Type B pancreatic cell (in vitro differentiated cells): Measurements from ENCODE around the gene CDKL1. TPM values are rescaled to one million over a fixed set of nuclear protein-coding genes. Genes with fewer than 3 reads are reported as not detected.

Experiments used
- DNase-seq: peaks from one replicate; pipeline ENCODE4 v3.0.0; 2021; ENCODE audit warnings: mixed read lengths; ENCODE audit not compliant: unreplicated experiment; ENCODE audit errors: extremely low spot score
- H3K27ac Mint-ChIP-seq: 2 replicates; pipeline ENCODE4 v1.8.0; 2021; ENCODE audit warnings: mild to moderate bottlenecking, mixed read lengths
- H3K27me3 Mint-ChIP-seq: 2 replicates; pipeline ENCODE4 v1.8.0; 2021; ENCODE audit warnings: mixed read lengths
- H3K36me3 Mint-ChIP-seq: 2 replicates; pipeline ENCODE4 v1.8.0; 2021; ENCODE audit warnings: mixed read lengths
- H3K4me1 Mint-ChIP-seq: one replicate; pipeline ENCODE4 v1.8.0; 2021; ENCODE audit warnings: mixed read lengths; ENCODE audit not compliant: unreplicated experiment
- H3K4me3 Mint-ChIP-seq: 2 replicates; pipeline ENCODE4 v1.8.0; 2021; ENCODE audit warnings: mild to moderate bottlenecking, mixed read lengths
- H3K9me3 Mint-ChIP-seq: 2 replicates; pipeline ENCODE4 v1.8.0; 2021; ENCODE audit warnings: mixed read lengths
- total RNA-seq: library from RNA; stranded (reverse); gene quantifications from 2 replicates; pipeline ENCODE4 v1.2.1, GENCODE V29; 2021; ENCODE audit warnings: low replicate concordance
- TF ChIP-seq, protein P1 (sequence below): fragments of 200-600 bp; sonication (generic); conservative IDR thresholded peaks from 2 replicates; pipeline ENCODE4 v1.5.0; 2021; ENCODE audit warnings: antibody characterized with exemption, mild to moderate bottlenecking

The CDKL1 gene
- total RNA-seq, 1 donor from 2014 or later: 3.4 TPM

DNA sequence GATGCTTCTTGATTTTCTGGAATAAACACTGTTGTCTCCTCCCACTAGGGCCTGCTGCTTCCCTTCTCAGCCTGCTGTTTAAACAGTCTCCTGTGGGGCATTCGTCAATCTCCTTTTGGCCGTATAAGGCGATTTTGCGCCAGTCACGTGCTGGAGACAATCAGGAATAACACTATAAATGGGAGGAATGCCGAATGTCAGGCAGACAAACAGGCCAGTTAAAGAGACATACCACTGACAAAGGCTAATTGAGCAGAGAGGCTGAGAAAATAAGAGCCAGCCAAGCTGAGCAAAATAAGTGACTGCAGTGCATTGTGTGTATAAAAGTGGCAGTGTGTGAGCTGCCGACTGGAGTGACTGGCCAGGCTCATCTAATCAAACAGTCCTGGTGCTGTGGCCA is 61.3 kb downstream of the CDKL1 start:
- TF ChIP-seq, protein P1, sequence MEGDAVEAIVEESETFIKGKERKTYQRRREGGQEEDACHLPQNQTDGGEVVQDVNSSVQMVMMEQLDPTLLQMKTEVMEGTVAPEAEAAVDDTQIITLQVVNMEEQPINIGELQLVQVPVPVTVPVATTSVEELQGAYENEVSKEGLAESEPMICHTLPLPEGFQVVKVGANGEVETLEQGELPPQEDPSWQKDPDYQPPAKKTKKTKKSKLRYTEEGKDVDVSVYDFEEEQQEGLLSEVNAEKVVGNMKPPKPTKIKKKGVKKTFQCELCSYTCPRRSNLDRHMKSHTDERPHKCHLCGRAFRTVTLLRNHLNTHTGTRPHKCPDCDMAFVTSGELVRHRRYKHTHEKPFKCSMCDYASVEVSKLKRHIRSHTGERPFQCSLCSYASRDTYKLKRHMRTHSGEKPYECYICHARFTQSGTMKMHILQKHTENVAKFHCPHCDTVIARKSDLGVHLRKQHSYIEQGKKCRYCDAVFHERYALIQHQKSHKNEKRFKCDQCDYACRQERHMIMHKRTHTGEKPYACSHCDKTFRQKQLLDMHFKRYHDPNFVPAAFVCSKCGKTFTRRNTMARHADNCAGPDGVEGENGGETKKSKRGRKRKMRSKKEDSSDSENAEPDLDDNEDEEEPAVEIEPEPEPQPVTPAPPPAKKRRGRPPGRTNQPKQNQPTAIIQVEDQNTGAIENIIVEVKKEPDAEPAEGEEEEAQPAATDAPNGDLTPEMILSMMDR: peak; percentile 52
- peaks cover 3% of the 10 kb centered on the region for H3K36me3 Mint-ChIP-seq
- DNase-seq: no peak
- peak overlapping the region; percentile 69 for H3K4me3 Mint-ChIP-seq
- no peaks in the 10 kb centered on the region for H3K9me3 Mint-ChIP-seq
- peak overlapping the region; percentile 72 for H3K27ac Mint-ChIP-seq
- peaks cover 21% of the 10 kb centered on the region for H3K4me1 Mint-ChIP-seq
- H3K27me3 Mint-ChIP-seq: no peaks in the 10 kb centered on the region

- Mint-ChIP-seq H3K36me3 (peaks cover 3% of the 10 kb centered on the region), H3K27me3 (no peaks in the 10 kb centered on the region), H3K4me3 (no peak overlapping the region), H3K4me1 (peaks cover 21% of the 10 kb centered on the region), H3K27ac (no peak overlapping the region), H3K9me3 (no peaks in the 10 kb centered on the region)
- TF ChIP-seq, protein P1: no peak
- DNase-seq: no peak
These were observed 62.5 kb downstream of the CDKL1 start for GRCh38 chr14:50334211-50334610.

DNA sequence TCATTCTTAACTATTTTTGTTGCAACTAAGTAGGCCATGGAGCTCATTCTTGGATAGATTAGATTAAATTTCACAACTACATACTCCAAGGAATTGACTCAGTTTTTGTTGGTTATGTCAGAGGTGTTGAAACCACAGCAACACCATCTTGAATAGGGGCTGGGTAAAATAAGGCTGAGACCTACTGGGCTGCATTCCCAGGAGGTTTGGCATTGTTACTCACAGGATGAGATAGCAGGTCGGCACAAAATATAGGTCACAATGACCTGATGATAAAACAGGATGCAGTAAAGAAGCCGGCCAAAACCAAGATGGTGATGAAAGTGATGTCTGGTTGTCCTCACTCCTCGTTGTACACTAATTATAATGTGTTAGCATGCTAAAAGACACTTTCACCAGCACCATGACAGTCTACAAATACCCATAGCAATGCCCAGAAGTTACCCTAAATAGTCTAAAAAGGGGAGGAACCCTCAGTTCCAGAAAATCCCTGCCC is 63.6 kb downstream of the CDKL1 start:
- TF ChIP-seq, protein P1: no peak
- Mint-ChIP-seq H3K9me3 (no peaks in the 10 kb centered on the region), H3K27ac (no peak overlapping the region), H3K4me3 (no peak overlapping the region), H3K4me1 (peaks cover 21% of the 10 kb centered on the region), H3K36me3 (peaks cover 3% of the 10 kb centered on the region), H3K27me3 (no peaks in the 10 kb centered on the region)
- DNase-seq: no peak

DNA sequence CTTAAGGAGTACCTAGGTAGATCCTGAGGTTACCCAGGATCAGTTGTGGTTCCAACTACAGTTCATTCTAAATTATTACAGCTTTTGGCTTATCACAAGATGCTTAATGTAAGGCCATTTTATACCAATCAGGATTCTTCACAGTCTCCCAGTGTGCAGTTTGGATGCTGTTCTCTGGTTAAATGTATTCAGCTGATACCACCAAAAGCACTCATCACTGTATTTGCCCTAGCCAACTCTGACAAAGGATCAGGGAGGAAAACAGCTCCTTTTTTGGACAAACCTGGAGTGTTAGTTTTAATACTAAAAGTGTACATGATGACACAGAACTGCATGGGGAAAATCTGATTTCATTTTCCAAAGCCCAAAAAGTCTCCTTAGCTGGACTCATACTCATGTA is 65.1 kb downstream of the CDKL1 start:
- H3K27ac Mint-ChIP-seq: no peak overlapping the region
- peaks cover 3% of the 10 kb centered on the region for H3K36me3 Mint-ChIP-seq
- H3K4me3 Mint-ChIP-seq: no peak overlapping the region
- TF ChIP-seq, protein P1: no peak
- H3K27me3 Mint-ChIP-seq: no peaks in the 10 kb centered on the region
- no peaks in the 10 kb centered on the region for H3K9me3 Mint-ChIP-seq
- DNase-seq: no peak
- peaks cover 21% of the 10 kb centered on the region for H3K4me1 Mint-ChIP-seq

GRCh38 chr14:50321009-50321660 is 75.5 kb downstream of the CDKL1 start:
- peaks cover 12% of the 10 kb centered on the region for H3K36me3 Mint-ChIP-seq
- DNase-seq: no peak
- H3K4me1 Mint-ChIP-seq: peaks cover 12% of the 10 kb centered on the region
- no peak overlapping the region for H3K4me3 Mint-ChIP-seq
- no peaks in the 10 kb centered on the region for H3K27me3 Mint-ChIP-seq
- TF ChIP-seq, protein P1: peak; percentile 91
- H3K27ac Mint-ChIP-seq: no peak overlapping the region
- no peaks in the 10 kb centered on the region for H3K9me3 Mint-ChIP-seq
